ENCODE data around the gene MECR. TPM values are rescaled to one million over a fixed set of nuclear protein-coding genes. Genes with fewer than 3 reads are reported as not detected.

MECR gene
- total RNA-seq, 1 donor from 2014 or later = 25.1 TPM

DNA sequence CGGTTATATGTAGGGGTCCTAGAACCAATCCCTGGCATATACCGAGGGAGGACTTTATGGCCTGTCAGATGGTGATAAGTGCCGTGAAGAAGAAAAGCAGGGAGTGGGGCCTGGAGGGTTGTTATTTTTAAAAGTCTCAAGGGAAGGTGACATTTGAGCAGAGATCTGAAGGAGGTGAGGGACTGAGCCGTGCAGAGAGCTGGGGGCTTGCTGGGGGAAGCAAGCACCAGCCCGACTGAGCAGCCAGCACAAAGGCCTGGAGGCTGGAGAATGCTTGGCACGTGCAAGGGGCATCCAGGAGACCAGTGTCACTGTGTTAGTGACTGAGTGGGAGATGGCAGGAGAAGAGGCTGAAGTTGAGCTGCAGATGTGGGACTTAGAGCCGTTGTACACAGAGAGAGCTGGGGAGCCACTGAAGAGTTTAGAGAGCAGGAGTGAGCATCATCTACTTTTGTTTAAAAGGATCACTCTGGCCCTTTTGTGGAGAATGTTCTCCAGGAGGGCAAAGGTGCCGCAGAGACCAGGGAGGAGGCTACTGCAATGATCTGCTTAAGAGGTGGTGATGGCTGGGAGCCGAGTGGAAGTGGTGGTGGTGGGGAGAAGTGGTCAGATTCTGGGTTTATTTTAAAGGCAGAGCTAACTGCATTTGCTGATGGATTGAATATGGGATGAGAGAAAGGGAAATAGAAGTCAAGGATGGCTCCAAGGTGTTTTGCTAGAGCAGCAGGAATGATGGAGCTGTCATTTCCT, 36.8 kb upstream of the MECR start:
- peaks cover 4 to 11% (median 9%) of the 10 kb centered on the region in 3 donors for H3K4me1 ChIP-seq (ENCODE audit: control insufficient read depth in 3 of 3, insufficient read depth in 3 of 3, low read length in 3 of 3)
- no peak overlapping the region for H3K4me3 ChIP-seq (ENCODE audit: low read length in 3 of 3)
- no peaks in the 10 kb centered on the region for H3K27me3 ChIP-seq (ENCODE audit: control insufficient read depth in 3 of 3, insufficient read depth in 3 of 3, low read length in 3 of 3)
- H3K36me3 ChIP-seq (ENCODE audit: control insufficient read depth in 3 of 3, insufficient read depth in 3 of 3, low read length in 3 of 3) = no peaks in the 10 kb centered on the region
- no peak overlapping the region for H3K9ac ChIP-seq (ENCODE audit: low read depth in 1 of 3, low read length in 3 of 3)
- no peaks in the 10 kb centered on the region for H3K9me3 ChIP-seq (ENCODE audit: control insufficient read depth in 3 of 3, low read length in 3 of 3)
- no peak overlapping the region for H3K27ac ChIP-seq (ENCODE audit: low read depth, low read length)

DNA sequence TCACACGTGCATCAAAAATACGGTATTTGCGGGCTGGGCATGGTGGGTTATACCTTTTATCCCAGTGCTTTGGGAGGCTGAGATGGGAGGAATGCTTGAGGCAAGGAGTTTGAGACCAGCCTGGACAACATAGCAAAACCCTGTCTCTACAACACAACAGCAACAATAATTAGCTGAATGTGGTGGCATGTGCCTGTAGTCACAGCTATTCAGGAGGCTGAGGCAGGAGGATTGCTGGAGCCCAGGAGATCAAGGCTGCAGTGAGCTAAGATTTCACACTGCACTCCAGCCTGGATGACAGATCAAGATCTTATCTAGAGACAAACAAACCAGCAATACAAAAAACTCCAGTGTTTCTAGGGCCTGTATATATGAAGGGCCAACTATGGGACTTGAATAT, 36.2 kb upstream of the MECR start:
- H3K27ac ChIP-seq (ENCODE audit: low read depth, low read length) = no peak overlapping the region
- no peaks in the 10 kb centered on the region for H3K9me3 ChIP-seq (ENCODE audit: control insufficient read depth in 3 of 3, low read length in 3 of 3)
- H3K4me1 ChIP-seq (ENCODE audit: control insufficient read depth in 3 of 3, insufficient read depth in 3 of 3, low read length in 3 of 3) = peaks cover 4 to 9% (median 6%) of the 10 kb centered on the region in 3 donors
- H3K27me3 ChIP-seq (ENCODE audit: control insufficient read depth in 3 of 3, insufficient read depth in 3 of 3, low read length in 3 of 3) = no peaks in the 10 kb centered on the region
- H3K4me3 ChIP-seq (ENCODE audit: low read length in 3 of 3) = no peak overlapping the region
- no peaks in the 10 kb centered on the region for H3K36me3 ChIP-seq (ENCODE audit: control insufficient read depth in 3 of 3, insufficient read depth in 3 of 3, low read length in 3 of 3)
- H3K9ac ChIP-seq (ENCODE audit: low read depth in 1 of 3, low read length in 3 of 3) = no peak overlapping the region

- peaks cover 0 to 5% (median 2%) of the 10 kb centered on the region in 3 donors for H3K36me3 ChIP-seq (ENCODE audit: control insufficient read depth in 3 of 3, insufficient read depth in 3 of 3, low read length in 3 of 3)
- no peak overlapping the region for H3K9ac ChIP-seq (ENCODE audit: low read depth in 1 of 3, low read length in 3 of 3)
- no peaks in the 10 kb centered on the region for H3K9me3 ChIP-seq (ENCODE audit: control insufficient read depth in 3 of 3, low read length in 3 of 3)
- no peak overlapping the region for H3K27ac ChIP-seq (ENCODE audit: low read depth, low read length)
- H3K27me3 ChIP-seq (ENCODE audit: control insufficient read depth in 3 of 3, insufficient read depth in 3 of 3, low read length in 3 of 3) = peaks cover 0 to 3% (median 0%) of the 10 kb centered on the region in 3 donors
- no peak overlapping the region for H3K4me3 ChIP-seq (ENCODE audit: low read length in 3 of 3)
- peaks cover 0 to 3% (median 0%) of the 10 kb centered on the region in 3 donors for H3K4me1 ChIP-seq (ENCODE audit: control insufficient read depth in 3 of 3, insufficient read depth in 3 of 3, low read length in 3 of 3)
Observed at GRCh38 chr1:29264773-29265389, 34.1 kb upstream of the MECR start.

- Histone ChIP-seq H3K9me3 (ENCODE audit: control insufficient read depth in 3 of 3, low read length in 3 of 3) (no peaks in the 10 kb centered on the region), H3K27me3 (ENCODE audit: control insufficient read depth in 3 of 3, insufficient read depth in 3 of 3, low read length in 3 of 3) (peaks cover 0 to 8% (median 3%) of the 10 kb centered on the region in 3 donors), H3K36me3 (ENCODE audit: control insufficient read depth in 3 of 3, insufficient read depth in 3 of 3, low read length in 3 of 3) (peaks cover 0 to 6% (median 5%) of the 10 kb centered on the region in 3 donors), H3K4me3 (ENCODE audit: low read length in 3 of 3) (no peak overlapping the region), H3K27ac (ENCODE audit: low read depth, low read length) (no peak overlapping the region), H3K9ac (ENCODE audit: low read depth in 1 of 3, low read length in 3 of 3) (no peak overlapping the region), H3K4me1 (ENCODE audit: control insufficient read depth in 3 of 3, insufficient read depth in 3 of 3, low read length in 3 of 3) (peaks cover 0 to 8% (median 8%) of the 10 kb centered on the region in 3 donors)
Observed at GRCh38 chr1:29260531-29260930, 29.8 kb upstream of the MECR start.

DNA sequence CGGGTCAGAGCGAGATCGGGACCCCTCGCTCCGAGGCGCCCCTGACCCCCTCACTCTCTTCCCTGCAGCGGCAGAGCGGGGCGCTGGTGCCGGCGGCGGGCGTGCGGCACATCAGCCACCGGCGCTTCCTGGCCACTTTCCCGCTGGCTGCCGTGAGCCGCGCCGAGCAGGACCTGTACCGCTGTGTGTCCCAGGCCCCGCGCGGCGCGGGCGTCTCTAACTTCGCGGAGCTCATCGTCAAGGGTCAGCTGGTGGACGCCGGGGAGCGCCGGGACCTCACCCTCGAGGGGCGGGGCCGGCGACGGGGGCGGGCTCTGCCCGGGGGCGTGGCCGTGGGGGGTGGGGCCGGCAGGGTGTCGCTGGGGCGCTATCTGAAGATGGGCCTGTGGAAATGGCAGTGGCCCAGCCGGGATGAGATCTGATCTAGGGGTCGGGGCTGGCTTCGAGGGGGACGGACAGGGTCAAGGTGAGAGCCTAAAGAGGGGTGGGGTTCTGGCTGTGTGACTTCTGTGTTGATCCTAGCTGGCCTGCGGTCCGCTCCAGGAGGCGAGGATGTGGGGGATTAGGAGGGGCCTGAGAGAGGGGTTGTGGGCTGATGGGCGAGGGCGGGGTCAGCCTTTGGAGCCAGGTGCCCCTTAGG, 29.2 kb upstream of the MECR start:
- Histone ChIP-seq H3K9ac (ENCODE audit: low read depth in 1 of 3, low read length in 3 of 3) (peak overlapping the region in 1 of 3 donors; percentile 69), H3K36me3 (ENCODE audit: control insufficient read depth in 3 of 3, insufficient read depth in 3 of 3, low read length in 3 of 3) (peaks cover 0 to 8% (median 5%) of the 10 kb centered on the region in 3 donors), H3K27ac (ENCODE audit: low read depth, low read length) (no peak overlapping the region)

DNA sequence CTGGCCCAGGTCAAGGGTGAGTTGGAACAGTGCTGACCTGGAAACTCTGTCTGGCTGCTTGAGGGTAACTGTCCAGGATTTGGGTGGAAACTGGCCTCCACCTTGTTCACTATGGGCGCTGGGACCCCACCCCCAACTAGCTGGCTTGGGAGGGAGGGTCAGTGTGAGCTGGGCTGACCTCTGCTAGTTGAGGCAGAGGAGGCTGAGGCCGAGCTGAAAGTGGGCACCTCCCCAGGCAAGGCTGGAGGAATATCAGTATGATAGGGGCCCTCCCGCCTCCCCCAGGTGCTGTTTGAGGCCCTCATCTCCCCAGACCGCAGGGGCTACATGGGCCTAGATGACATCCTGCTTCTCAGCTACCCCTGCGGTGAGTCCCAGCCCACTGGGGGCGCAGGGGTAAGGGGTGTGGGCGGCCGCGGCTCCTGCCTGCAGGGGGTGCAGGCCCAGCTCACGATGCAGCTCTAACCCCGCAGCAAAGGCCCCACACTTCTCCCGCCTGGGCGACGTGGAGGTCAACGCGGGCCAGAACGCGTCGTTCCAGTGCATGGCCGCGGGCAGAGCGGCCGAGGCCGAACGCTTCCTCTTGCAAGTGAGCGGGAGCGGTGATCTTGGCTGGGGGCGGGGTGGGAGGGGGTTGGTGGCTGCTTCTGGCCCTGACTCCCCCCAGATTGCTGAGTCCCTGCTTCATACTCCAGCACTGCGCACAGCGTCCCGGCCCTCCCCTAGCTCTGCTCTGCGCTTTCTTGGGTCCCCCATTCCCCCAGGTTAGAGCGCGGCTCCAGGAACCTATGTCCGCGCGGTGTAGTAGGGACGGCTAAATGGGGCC, 28.5 kb upstream of the MECR start:
- H3K27ac ChIP-seq (ENCODE audit: low read depth, low read length) = no peak overlapping the region
- H3K9me3 ChIP-seq (ENCODE audit: control insufficient read depth in 3 of 3, low read length in 3 of 3) = no peaks in the 10 kb centered on the region
- peaks cover 0 to 8% (median 5%) of the 10 kb centered on the region in 3 donors for H3K36me3 ChIP-seq (ENCODE audit: control insufficient read depth in 3 of 3, insufficient read depth in 3 of 3, low read length in 3 of 3)
- peaks cover 0 to 8% (median 8%) of the 10 kb centered on the region in 3 donors for H3K4me1 ChIP-seq (ENCODE audit: control insufficient read depth in 3 of 3, insufficient read depth in 3 of 3, low read length in 3 of 3)
- H3K4me3 ChIP-seq (ENCODE audit: low read length in 3 of 3) = peak overlapping the region in 2 of 3 donors; percentile 54 to 65
- peak overlapping the region in 1 of 3 donors; percentile 69 for H3K9ac ChIP-seq (ENCODE audit: low read depth in 1 of 3, low read length in 3 of 3)
- H3K27me3 ChIP-seq (ENCODE audit: control insufficient read depth in 3 of 3, insufficient read depth in 3 of 3, low read length in 3 of 3) = peaks cover 0 to 8% (median 3%) of the 10 kb centered on the region in 3 donors

More for the DNA sequence above, 29.2 kb upstream of the MECR start:
- Histone ChIP-seq H3K27me3 (ENCODE audit: control insufficient read depth in 3 of 3, insufficient read depth in 3 of 3, low read length in 3 of 3) (peaks cover 0 to 8% (median 3%) of the 10 kb centered on the region in 3 donors), H3K9me3 (ENCODE audit: control insufficient read depth in 3 of 3, low read length in 3 of 3) (no peaks in the 10 kb centered on the region), H3K4me1 (ENCODE audit: control insufficient read depth in 3 of 3, insufficient read depth in 3 of 3, low read length in 3 of 3) (peaks cover 0 to 8% (median 8%) of the 10 kb centered on the region in 3 donors), H3K4me3 (ENCODE audit: low read length in 3 of 3) (peak overlapping the region in 2 of 3 donors; percentile 54 to 65)

DNA sequence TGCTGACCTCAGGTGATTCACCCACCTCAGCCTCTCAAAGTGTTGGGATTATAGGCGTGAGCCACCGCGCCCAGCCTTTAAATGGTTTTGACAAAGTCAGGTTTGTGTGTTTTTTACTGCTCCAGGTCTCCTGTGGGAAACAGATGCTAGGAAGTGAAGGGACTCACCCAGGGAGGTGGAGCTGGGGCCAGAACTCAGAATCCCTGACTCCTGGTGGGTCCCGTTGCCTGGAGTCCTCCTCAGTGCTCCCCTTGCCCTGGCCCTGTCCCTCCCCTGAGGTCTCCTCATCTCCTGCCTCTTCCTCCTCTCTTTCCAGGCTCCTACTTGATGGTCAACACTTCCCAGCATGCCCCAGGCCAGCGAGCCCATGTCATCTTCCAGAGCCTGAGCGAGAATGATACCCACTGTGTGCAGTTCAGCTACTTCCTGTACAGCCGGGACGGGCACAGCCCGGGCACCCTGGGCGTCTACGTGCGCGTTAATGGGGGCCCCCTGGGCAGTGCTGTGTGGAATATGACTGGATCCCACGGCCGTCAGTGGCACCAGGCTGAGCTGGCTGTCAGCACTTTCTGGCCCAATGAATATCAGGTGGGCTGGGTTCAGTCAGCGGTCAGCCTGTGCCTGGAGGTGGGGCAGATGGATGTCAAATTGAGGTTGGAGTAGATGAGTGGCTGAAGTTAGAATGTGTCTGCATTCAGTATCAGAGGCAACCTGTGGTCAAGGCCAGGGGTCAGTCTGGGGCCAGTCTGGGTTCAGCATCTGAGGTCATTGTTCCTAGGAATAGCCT, 27.6 kb upstream of the MECR start:
- H3K27ac ChIP-seq (ENCODE audit: low read depth, low read length) = no peak overlapping the region
- no peak overlapping the region for H3K4me3 ChIP-seq (ENCODE audit: low read length in 3 of 3)

DNA sequence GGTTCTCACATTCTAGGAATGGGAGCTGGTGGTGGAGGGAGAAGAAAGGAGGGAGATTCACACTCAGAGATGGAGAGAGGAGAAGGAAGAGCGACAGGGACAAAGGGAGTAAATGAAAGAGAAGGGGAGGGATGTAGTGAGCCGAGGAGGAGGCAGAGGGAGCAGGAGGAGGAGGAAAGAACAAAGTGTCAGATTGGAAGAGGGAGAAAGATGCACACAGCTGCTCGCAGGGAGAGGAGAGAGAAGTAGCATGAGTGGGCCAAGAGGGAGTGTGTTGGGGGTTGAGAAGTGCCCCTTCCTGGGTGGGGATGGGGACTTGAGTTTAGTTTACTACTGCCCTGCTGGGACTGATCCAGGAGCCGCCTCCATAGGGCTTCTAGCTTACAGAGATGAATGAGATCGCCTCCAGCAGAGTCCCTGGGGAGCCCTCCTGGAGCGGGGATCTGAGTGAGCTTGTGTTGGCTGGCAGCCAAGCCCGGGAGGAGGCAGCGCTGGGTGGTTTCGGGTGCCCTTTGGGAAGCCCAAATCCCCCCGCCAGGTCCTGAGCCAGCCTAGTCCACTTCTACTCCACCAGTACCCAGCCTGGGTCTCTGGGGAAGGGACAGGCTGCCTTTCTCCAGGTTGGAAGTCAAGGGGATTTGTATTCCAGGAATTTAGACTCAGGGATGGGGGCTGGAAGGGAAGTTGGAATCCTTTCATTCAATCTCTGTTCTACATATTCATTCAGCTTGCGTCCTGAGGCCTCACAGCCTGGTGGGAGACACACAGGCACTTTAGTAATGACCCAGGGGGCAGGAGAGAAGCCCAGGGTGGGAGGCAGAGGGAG, 26.5 kb upstream of the MECR start:
- Histone ChIP-seq H3K9ac (ENCODE audit: low read depth in 1 of 3, low read length in 3 of 3) (no peak overlapping the region), H3K4me3 (ENCODE audit: low read length in 3 of 3) (no peak overlapping the region), H3K36me3 (ENCODE audit: control insufficient read depth in 3 of 3, insufficient read depth in 3 of 3, low read length in 3 of 3) (peaks cover 0 to 8% (median 5%) of the 10 kb centered on the region in 3 donors), H3K27ac (ENCODE audit: low read depth, low read length) (no peak overlapping the region), H3K27me3 (ENCODE audit: control insufficient read depth in 3 of 3, insufficient read depth in 3 of 3, low read length in 3 of 3) (peaks cover 0 to 8% (median 3%) of the 10 kb centered on the region in 3 donors), H3K9me3 (ENCODE audit: control insufficient read depth in 3 of 3, low read length in 3 of 3) (no peaks in the 10 kb centered on the region), H3K4me1 (ENCODE audit: control insufficient read depth in 3 of 3, insufficient read depth in 3 of 3, low read length in 3 of 3) (peaks cover 0 to 8% (median 8%) of the 10 kb centered on the region in 3 donors)

More for the DNA sequence above, 27.6 kb upstream of the MECR start:
- Histone ChIP-seq H3K9ac (ENCODE audit: low read depth in 1 of 3, low read length in 3 of 3) (no peak overlapping the region), H3K4me1 (ENCODE audit: control insufficient read depth in 3 of 3, insufficient read depth in 3 of 3, low read length in 3 of 3) (peaks cover 0 to 8% (median 8%) of the 10 kb centered on the region in 3 donors), H3K27me3 (ENCODE audit: control insufficient read depth in 3 of 3, insufficient read depth in 3 of 3, low read length in 3 of 3) (peaks cover 0 to 8% (median 3%) of the 10 kb centered on the region in 3 donors), H3K9me3 (ENCODE audit: control insufficient read depth in 3 of 3, low read length in 3 of 3) (no peaks in the 10 kb centered on the region), H3K36me3 (ENCODE audit: control insufficient read depth in 3 of 3, insufficient read depth in 3 of 3, low read length in 3 of 3) (peaks cover 0 to 8% (median 5%) of the 10 kb centered on the region in 3 donors)
